ENCODE data around the gene SLC12A3.

GRCh38 chr16:56929639-56930038 is 64.6 kb downstream of the SLC12A3 start:
- TF ChIP-seq, protein P1, sequence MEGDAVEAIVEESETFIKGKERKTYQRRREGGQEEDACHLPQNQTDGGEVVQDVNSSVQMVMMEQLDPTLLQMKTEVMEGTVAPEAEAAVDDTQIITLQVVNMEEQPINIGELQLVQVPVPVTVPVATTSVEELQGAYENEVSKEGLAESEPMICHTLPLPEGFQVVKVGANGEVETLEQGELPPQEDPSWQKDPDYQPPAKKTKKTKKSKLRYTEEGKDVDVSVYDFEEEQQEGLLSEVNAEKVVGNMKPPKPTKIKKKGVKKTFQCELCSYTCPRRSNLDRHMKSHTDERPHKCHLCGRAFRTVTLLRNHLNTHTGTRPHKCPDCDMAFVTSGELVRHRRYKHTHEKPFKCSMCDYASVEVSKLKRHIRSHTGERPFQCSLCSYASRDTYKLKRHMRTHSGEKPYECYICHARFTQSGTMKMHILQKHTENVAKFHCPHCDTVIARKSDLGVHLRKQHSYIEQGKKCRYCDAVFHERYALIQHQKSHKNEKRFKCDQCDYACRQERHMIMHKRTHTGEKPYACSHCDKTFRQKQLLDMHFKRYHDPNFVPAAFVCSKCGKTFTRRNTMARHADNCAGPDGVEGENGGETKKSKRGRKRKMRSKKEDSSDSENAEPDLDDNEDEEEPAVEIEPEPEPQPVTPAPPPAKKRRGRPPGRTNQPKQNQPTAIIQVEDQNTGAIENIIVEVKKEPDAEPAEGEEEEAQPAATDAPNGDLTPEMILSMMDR (IDR thresholded peaks at IDR 0.05; ENCODE audit: poor library complexity), result no peak
- TF ChIP-seq EZH2phosphoT487 (IDR thresholded peaks at IDR 0.05; ENCODE audit: low read depth, severe bottlenecking, unreplicated experiment), result no peak

Data from hepatocyte (in vitro differentiated cells).